OCI-LY7 (cell line): ENCODE measurements around the gene HK2. TPM values are rescaled to one million over a fixed set of nuclear protein-coding genes. Genes with fewer than 3 reads are reported as not detected.

Experiments
- BruUV-seq: library from RNA; stranded (reverse); fragments of 400-500 nt; replicated peaks from 2 replicates; lab custom pipeline; 2021; lab: Mats Ljungman, UMichigan
- CTCF ChIA-PET: fragments of 300-600 bp; sonication (Branson Sonifier 250); formaldehyde crosslinking; loops from one replicate; lab custom pipeline; 2022; ENCODE audit warnings: antibody characterized with exemption; ENCODE audit not compliant: unreplicated experiment; lab: Charles Lee
- POLR2A ChIA-PET: fragments of 300-600 bp; sonication (Branson Sonifier 250); formaldehyde crosslinking; loops from one replicate; lab custom pipeline; 2022; ENCODE audit warnings: antibody characterized with exemption; lab: Charles Lee
- DNase-seq: peaks from one replicate; pipeline ENCODE4 v3.0.0-alpha.2; 2015; ENCODE audit warnings: low spot score
- H2AFZ ChIP-seq: fragments of 200-600 bp; sonication (generic), shearing (Covaris generic); 2 replicates; pipeline ENCODE4 v1.6.1; 2014; ENCODE audit warnings: mild to moderate bottlenecking, antibody characterized with exemption, low read length, moderate library complexity
- H3K27ac ChIP-seq: fragments of 200-600 bp; sonication (generic); 2 replicates; pipeline ENCODE4 v1.5.1; 2014; ENCODE audit warnings: mixed run types, low read depth, mild to moderate bottlenecking, moderate library complexity, low read length, inconsistent platforms; ENCODE audit not compliant: poor library complexity, severe bottlenecking
- H3K36me3 ChIP-seq: fragments of 200-600 bp; sonication (generic); 2 replicates; pipeline ENCODE4 v1.6.1; 2014; ENCODE audit warnings: mild to moderate bottlenecking, antibody characterized with exemption, low read length, moderate library complexity, mixed read lengths; ENCODE audit not compliant: insufficient read depth
- H3K4me1 ChIP-seq: fragments of 200-600 bp; sonication (generic); 2 replicates; pipeline ENCODE4 v1.5.1; 2014; ENCODE audit warnings: mild to moderate bottlenecking, low read length; ENCODE audit not compliant: insufficient read depth, poor library complexity, severe bottlenecking
- H3K4me2 ChIP-seq: fragments of 200-600 bp; sonication (generic); 2 replicates; pipeline ENCODE4 v1.6.1; 2014; ENCODE audit warnings: mild to moderate bottlenecking, low read length
- H3K4me3 ChIP-seq: fragments of 200-600 bp; sonication (generic); 2 replicates; pipeline ENCODE4 v1.5.1; 2014; ENCODE audit warnings: mild to moderate bottlenecking, low read depth, low read length; ENCODE audit not compliant: poor library complexity, severe bottlenecking
- H3K79me2 ChIP-seq: fragments of 200-600 bp; sonication (generic); 2 replicates; pipeline ENCODE4 v1.6.1; 2016; ENCODE audit warnings: low read depth, mild to moderate bottlenecking, low read length, moderate library complexity, mixed read lengths; ENCODE audit not compliant: insufficient read depth
- H3K9me2 ChIP-seq: fragments of 200-600 bp; sonication (generic); 2 replicates; pipeline ENCODE4 v1.6.1; 2016; ENCODE audit warnings: mild to moderate bottlenecking, low read length, mixed read lengths; ENCODE audit not compliant: insufficient read depth
- H3K9me3 ChIP-seq: fragments of 200-600 bp; sonication (generic); 2 replicates; pipeline ENCODE4 v1.6.1; 2014; ENCODE audit warnings: mild to moderate bottlenecking, mixed run types, low read length, mixed read lengths
- H4K20me1 ChIP-seq: fragments of 200-600 bp; sonication (generic); 2 replicates; pipeline ENCODE4 v1.6.1; 2014; ENCODE audit warnings: mild to moderate bottlenecking, antibody characterized with exemption, low read length, moderate library complexity, mixed read lengths; ENCODE audit not compliant: insufficient read depth
- CTCF ChIP-seq: fragments of 200-600 bp; sonication (generic); conservative IDR thresholded peaks from 2 replicates; pipeline ENCODE4 v1.5.1; 2014; ENCODE audit warnings: mild to moderate bottlenecking, antibody characterized with exemption, low read length, moderate library complexity, mixed read lengths
- EZH2phosphoT487 ChIP-seq: fragments of 200-600 bp; sonication (generic); IDR thresholded peaks from 2 replicates; pipeline ENCODE4 v1.6.1; 2018; ENCODE audit warnings: low read depth, borderline replicate concordance, mild to moderate bottlenecking, mixed run types, antibody characterized with exemption, low read length, moderate library complexity, mixed read lengths
- intact Hi-C: fragments of 100-400 bp; cut with micrococcal nuclease; formaldehyde crosslinking; loops from one replicate; pipeline ENCODE4 v1.10.0; 2022; ENCODE audit not compliant: unreplicated experiment
- total RNA-seq, 2 experiments: library from RNA; depleted of rRNA in 1 of 2; stranded (reverse); fragments of >200 nt in 1 of 2; shearing (Covaris generic) in 1 of 2; gene quantifications; 2 replicates each; pipeline ENCODE4 v1.2.3, GENCODE V29; 2014 to 2022

HK2 gene
- total RNA-seq, 2 experiments from 2014 or later: 8.6 to 50.5 TPM

- H3K4me2 ChIP-seq: no peak overlapping the region
- H3K9me3 ChIP-seq: no peaks in the 10 kb centered on the region
- no peak overlapping the region for H2AFZ ChIP-seq
- H3K27ac ChIP-seq: no peak overlapping the region
- H3K4me1 ChIP-seq: peaks cover 3% of the 10 kb centered on the region
- no TSS peak for BruUV-seq
- H3K36me3 ChIP-seq: peaks cover 88% of the 10 kb centered on the region
- DNase-seq: no peak
- intact Hi-C loops: no loop called here
- TF ChIP-seq CTCF: no peak
- POLR2A ChIA-PET: no interaction called here
- H3K79me2 ChIP-seq: no peaks in the 10 kb centered on the region
- no peaks in the 10 kb centered on the region for H4K20me1 ChIP-seq
- H3K4me3 ChIP-seq: no peak overlapping the region
- CTCF ChIA-PET: no interaction called here
- H3K9me2 ChIP-seq: no peaks in the 10 kb centered on the region
These were observed 37.5 kb downstream of the HK2 start for GRCh38 chr2:74871414-74871813.

GRCh38 chr2:74872389-74872836, 38.5 kb downstream of the HK2 start:
- Histone ChIP-seq H3K4me3 (no peak overlapping the region), H3K27ac (no peak overlapping the region), H3K9me2 (no peaks in the 10 kb centered on the region), H3K4me2 (no peak overlapping the region), H3K4me1 (no peaks in the 10 kb centered on the region), H4K20me1 (no peaks in the 10 kb centered on the region), H3K9me3 (no peaks in the 10 kb centered on the region), H3K36me3 (peaks cover 95% of the 10 kb centered on the region), H2AFZ (no peak overlapping the region), H3K79me2 (no peaks in the 10 kb centered on the region)
- no peak for DNase-seq
- intact Hi-C loops: no loop called here
- ChIA-PET CTCF (no interaction called here), POLR2A (no interaction called here)
- TF ChIP-seq CTCF (no peak), EZH2phosphoT487 (no peak)
- BruUV-seq: no TSS peak

GRCh38 chr2:74873012-74873665, 39.2 kb downstream of the HK2 start:
- Histone ChIP-seq H3K27ac (no peak overlapping the region), H3K9me2 (no peaks in the 10 kb centered on the region), H3K36me3 (peaks cover 95% of the 10 kb centered on the region), H4K20me1 (no peaks in the 10 kb centered on the region), H3K4me1 (no peaks in the 10 kb centered on the region), H3K79me2 (no peaks in the 10 kb centered on the region), H3K4me2 (no peak overlapping the region), H2AFZ (no peak overlapping the region), H3K9me3 (no peaks in the 10 kb centered on the region), H3K4me3 (no peak overlapping the region)
- TF ChIP-seq CTCF (no peak), EZH2phosphoT487 (no peak)
- intact Hi-C loops: no loop called here
- ChIA-PET CTCF (interaction anchor here (1.0 kb wide), 1 partner anchor 11 kb away, joined by 3 read pairs; no protein-coding TSS in a partner anchor), POLR2A (interaction anchor here (0.6 to 1.0 kb wide), 3 partner anchors 36 to 116 kb away, joined by 3 to 5 read pairs (median 4); no protein-coding TSS in a partner anchor)
- BruUV-seq: no TSS peak
- no peak for DNase-seq
